GM12865 (cell line): ENCODE measurements around the gene DPYSL3.

Experiments
- DNase-seq: peaks from one replicate; pipeline ENCODE4 v3.0.0; 2010; ENCODE audit warnings: low read depth
- H3K4me3 ChIP-seq: 2 replicates; pipeline ENCODE4 v1.5.1; 2011; ENCODE audit warnings: mild to moderate bottlenecking, low read depth, low read length, control low read depth
- CTCF ChIP-seq: IDR thresholded peaks from 2 replicates; pipeline ENCODE4 v1.5.1; 2011; ENCODE audit warnings: low read length, control low read depth, low read depth, inconsistent platforms; ENCODE audit not compliant: insufficient read depth; ENCODE audit errors: missing control alignments

Gene DPYSL3

DNA sequence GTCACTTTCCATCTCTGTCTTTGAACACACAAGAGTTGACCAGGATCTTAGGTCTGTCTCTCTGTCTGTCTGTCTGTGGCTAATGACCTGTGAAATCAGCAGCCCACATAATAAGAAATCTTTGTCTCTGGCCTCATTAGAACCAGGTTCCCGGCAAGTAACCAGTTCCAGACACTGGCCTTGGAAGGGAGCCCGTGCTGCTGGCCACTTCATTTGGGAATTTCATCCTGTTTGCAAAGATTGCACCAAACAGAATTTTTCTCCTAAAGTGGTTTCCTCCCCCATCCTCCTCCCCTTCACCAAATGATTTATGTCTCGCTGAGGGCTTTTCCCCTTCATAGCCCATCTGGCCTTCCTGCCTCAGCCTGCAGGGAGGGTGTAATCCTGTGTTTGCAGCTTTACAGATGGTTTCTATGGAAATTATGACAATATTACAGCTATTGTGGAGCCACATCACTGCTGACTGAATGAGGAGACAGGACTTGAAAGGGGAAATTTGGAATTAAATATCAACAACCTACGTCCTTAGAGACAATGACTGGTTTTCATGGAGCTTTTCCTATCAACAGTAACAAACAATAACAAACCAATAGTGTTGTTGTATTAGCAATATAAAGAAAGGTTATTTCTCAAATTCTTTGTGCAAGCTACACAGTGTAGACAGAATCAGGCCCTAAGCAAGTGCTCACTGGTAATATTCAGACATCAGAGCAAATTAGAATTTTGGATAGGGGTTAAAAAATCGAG, 25.7 kb downstream of the DPYSL3 start:
- TF ChIP-seq CTCF = no peak
- H3K4me3 ChIP-seq = no peak overlapping the region

GRCh38 chr5:147483188-147483790, 26.6 kb downstream of the DPYSL3 start:
- DNase-seq = no peak

More for the DNA sequence above, 25.7 kb downstream of the DPYSL3 start:
- no peak for DNase-seq

GRCh38 chr5:147482706-147483180, 27.1 kb downstream of the DPYSL3 start:
- no peak for DNase-seq
- no peak overlapping the region for H3K4me3 ChIP-seq
- TF ChIP-seq CTCF = no peak

More at GRCh38 chr5:147483188-147483790, 26.6 kb downstream of the DPYSL3 start:
- no peak overlapping the region for H3K4me3 ChIP-seq
- TF ChIP-seq CTCF = no peak

DNA sequence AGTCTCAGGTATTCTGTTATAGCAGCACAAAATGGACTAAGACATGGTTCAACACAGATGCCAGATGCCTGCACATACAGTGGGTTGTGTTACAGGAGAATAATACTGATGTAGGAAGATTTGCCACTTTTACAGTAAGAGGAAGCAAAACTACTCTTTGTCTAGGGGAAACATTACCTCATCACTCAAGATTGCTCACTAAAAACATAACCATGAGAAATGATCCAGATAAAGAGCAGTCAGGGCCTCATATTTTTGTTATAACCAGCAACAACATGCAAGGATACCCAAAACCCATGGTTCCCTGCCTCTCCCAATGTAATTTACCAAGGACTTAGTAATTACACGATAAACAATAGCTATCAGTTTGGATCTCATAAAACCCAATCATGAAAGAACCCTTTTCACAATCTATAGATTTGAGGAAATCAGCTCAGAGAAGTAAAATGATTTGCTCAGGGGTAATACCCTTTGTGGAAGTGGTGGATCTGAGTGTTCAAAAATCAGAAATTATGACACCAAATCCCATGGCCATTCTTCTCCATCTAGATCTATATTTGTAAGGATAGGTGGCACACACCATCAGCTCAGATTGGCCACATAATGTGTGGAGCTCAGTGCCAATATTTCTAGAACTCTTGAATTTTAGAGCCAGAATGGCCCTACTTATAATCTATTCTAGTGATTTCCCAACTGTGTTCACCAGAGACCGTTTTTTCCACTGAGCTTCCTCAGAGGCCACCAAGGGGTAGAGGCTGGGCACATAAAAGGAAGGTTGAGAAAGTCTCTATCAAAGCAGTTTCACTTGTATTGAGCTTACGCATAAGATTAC, 27.8 kb downstream of the DPYSL3 start:
- TF ChIP-seq CTCF = no peak
- DNase-seq = no peak
- H3K4me3 ChIP-seq = no peak overlapping the region

- no peak for DNase-seq
- H3K4me3 ChIP-seq = no peak overlapping the region
- TF ChIP-seq CTCF = no peak
Observed at GRCh38 chr5:147481376-147481775, 28.5 kb downstream of the DPYSL3 start.

DNA sequence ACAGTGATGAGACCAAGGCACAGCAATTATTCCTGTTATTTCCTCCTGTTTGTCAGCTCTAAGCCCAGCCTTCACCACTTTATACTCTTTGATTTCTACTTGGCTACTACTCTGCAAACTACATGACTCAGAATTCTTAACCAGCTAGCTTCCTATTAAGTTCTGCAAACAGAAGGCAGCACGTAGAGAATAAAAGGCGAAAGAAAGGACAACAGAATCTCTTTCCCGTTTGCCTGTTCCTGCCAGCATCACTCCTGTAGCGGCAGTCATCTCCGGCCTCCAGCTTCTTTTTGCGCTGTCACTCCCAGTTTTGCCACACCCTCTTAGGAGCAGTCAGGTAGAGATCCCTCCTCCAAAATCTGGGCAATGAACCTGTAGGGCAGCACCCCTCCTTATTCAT, 29.9 kb downstream of the DPYSL3 start:
- DNase-seq = no peak
- H3K4me3 ChIP-seq = no peak overlapping the region
- no peak for TF ChIP-seq CTCF
